ENCODE measurements around the gene MITF. TPM values are rescaled to one million over a fixed set of nuclear protein-coding genes. Genes with fewer than 3 reads are reported as not detected.
A peak's percentile ranks its signal among the peaks of the same experiment; 100 is the strongest.
"Not testable (repeated sequence)": the region's sequence is repeated elsewhere in the genome, so short reads cannot be mapped to it uniquely, and the experiment has no call there.

MITF gene
- total RNA-seq, 1 experiment from 2014 or later: 116 TPM

DNA sequence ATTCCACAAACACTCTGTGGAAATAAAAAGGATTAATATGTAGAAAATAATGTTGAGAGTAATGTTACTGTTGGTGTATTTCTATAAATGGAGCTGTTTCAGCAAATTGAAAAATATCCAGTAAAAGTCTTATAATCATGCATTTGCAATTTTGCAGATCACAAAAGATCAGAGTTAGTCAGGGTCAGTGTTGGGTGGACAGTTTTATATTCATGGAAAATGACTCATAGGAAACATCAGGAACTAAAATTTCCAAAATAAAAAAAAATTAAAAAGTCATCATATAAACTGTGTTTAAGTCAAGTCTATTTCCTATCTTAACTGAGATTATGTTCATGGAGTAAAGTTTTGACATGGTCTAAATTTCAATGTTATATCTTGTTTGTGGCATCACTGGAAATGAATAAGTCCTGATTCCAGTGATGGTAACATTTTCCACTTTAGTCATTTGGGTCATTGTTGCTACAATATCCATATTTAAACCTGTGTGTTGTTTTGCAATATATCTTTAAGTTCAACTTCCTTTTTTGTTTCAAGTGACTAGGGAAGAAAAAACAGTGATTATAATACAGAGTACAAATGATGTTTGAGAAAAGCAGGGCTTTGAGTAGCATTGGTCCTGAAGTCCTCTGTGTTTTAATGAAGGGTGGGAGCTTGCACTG is 37.8 kb downstream of the MITF start:
- in situ Hi-C loops (cut with HindIII; ENCODE audit: low sequenced_read_pairs): no loop called here
- no peak for DNase-seq (ENCODE audit: low spot score)

DNA sequence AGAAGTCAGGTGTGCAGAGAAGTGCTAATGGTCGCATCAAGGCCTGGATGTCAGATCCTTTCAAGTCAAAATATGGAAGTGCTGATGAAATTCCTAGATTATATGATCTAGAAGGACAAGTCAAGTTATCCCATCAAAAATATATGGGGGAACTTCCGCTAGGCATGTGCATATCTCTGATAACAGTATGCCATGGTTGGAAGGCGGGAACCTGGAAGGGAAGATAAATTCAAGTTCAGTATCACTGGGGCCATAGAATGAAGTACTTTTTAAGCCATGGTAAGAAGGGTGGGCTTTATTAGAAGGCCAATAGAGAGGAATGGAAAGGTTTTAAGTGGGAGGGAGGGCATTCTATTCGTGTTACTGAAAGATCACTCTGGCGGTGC is 38.3 kb downstream of the MITF start:
- in situ Hi-C loops (cut with HindIII; ENCODE audit: low sequenced_read_pairs): no loop called here

DNA sequence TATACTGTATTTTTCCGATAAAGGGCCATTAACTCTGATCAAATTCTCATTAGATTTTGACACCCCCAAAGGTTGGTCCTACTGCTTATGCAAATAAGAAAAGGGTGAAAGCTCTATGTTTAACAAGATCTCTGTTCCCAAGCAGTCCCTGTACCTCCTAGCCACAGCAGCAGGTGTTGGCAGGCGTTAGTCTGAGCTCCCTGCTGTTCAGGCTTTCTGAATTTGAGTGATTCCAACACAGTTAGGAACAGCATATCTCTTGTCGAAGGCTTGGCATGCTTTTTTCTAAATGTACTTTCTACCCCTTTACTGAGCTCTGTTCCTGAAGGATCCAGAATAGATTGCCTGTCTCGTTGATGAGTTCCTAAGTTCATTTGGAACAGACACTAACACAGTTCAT is 42.3 kb downstream of the MITF start:
- in situ Hi-C loops (cut with HindIII; ENCODE audit: low sequenced_read_pairs): no loop called here

More for the DNA sequence above, 38.3 kb downstream of the MITF start:
- no peak for DNase-seq (ENCODE audit: low spot score)

DNA sequence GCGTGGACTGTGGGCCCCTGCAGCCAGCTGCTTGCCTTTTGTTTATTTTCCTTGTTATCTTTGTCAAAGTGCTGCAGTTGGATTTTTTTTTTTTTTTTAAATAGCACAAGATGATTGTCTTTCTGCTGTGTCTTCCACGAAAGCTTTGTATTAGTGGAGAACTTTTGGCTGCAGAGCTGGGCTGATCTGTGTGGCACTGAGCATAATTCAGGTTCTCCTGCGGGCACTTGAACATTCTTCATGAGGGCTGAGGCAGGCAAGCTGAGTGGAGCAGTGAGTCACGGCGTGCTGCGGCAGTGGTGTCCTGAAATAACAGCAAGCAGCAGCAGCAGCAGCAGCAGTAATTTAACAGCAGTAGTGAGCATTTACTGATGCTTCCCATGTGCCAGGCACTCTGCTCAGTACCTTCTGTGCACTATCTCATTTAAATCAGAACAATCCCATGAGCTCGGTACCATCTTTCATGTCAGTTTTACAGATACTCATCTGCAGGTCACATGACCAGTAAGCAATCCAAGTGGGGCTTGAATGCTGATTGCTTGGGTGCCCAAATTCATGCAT is 45.8 kb downstream of the MITF start:
- in situ Hi-C loops (cut with HindIII; ENCODE audit: low sequenced_read_pairs): no loop called here
- no peak for DNase-seq (ENCODE audit: low spot score)

More for the DNA sequence above, 42.3 kb downstream of the MITF start:
- no peak for DNase-seq (ENCODE audit: low spot score)

DNA sequence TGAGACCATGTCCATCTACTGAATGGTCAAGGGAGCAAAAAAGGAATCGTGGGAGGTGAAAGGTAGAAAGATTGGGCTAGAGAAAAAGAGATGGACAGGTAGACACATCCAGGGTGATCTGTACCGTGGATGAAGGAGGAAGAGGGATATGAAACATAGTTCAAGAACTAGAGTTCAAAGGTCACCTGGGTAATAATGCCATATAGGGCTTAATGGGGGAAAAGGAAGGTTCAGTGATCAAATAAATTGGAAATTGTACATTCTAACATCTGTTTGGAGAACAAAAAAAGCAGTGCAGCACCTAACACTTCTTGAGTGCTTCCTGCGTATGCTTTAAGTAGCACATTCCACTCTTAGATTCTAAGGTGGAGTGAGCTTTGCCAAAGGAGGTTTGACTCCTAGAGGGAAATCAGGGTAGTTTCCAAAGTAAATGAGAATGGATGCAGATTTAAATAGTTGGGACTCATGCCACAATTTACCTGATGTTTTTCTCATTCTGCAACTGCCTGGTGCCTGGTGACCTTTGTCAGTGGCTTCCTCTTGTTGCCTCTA is 46.6 kb downstream of the MITF start:
- DNase-seq (ENCODE audit: low spot score): no peak
- in situ Hi-C loops (cut with HindIII; ENCODE audit: low sequenced_read_pairs): no loop called here

DNA sequence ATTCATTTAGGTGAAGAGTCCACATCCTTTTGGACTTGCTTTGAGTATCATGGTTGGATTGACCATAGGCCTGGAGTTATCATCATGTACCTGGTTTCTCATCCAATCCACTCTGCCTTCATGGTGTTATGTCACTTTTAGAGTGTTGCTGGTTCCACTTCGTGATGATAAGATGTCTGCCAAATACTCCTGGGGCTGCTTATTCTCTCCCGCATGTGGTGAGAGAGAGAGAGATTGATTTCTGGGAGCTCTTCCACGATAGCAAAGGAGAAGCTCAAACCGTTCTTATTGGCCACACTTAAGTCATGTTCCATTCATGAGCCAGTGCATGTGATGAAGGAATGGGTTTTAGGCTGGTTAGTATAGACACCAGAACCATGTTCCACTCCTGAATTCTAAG is 47.6 kb downstream of the MITF start:
- no peak for DNase-seq (ENCODE audit: low spot score)
- in situ Hi-C loops (cut with HindIII; ENCODE audit: low sequenced_read_pairs): no loop called here

DNA sequence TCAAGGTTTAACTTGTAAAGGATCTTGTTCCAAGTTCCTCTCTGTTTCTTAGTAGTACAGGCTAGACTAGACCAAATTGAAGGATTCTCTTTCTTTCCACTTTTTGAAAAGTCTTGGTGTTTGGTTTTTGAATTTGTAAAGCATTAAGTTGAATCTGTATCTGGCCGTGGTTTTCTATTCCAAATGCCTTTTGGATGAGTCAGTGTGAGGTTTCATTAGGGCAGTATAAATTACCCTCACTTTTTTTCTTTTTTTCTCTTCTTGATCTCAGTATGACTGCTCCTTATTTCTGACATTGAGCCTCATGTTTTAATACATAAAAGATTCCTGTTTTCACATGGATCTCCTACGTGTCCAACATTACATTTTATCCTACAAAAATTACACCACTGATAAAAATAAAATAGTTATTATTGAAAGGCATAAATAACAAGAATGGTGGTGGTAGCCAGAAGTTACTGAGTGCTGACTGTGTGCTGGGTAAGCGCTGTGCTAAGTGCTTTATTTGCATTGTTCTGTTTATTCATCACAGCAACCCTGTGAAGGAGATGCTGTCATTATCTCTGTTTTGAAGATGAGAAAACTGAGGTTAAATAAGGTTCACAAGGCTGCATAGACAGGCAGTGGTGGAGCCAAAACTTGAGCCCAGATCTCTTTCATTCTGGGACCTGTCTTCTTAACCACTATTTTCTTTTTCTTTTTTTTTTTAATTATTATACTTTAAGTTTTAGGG is 48.3 kb downstream of the MITF start:
- in situ Hi-C loops (cut with HindIII; ENCODE audit: low sequenced_read_pairs): no loop called here
- no peak for DNase-seq (ENCODE audit: low spot score)

DNA sequence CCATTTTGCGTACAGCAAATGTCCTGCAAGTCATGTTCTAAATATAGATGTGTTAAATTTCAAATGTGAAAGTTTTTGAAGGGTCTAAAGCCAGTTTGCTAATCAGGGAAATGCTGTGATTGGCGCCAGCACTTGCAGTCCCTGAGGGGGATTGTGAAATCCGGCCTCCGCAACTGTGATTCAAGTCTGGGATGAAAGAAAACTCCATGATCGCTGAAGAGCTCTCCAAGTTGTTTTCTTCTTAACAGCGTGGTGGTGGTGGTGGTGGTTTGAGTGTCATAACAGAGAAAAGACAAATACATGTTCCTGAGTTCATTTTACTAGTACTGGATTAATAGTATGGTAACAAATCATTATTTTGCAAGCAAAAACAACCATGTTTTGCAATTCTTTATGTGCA is 51.8 kb downstream of the MITF start:
- DNase-seq (ENCODE audit: low spot score): peak; percentile 20
- in situ Hi-C loops (cut with HindIII; ENCODE audit: low sequenced_read_pairs): no loop called here

DNA sequence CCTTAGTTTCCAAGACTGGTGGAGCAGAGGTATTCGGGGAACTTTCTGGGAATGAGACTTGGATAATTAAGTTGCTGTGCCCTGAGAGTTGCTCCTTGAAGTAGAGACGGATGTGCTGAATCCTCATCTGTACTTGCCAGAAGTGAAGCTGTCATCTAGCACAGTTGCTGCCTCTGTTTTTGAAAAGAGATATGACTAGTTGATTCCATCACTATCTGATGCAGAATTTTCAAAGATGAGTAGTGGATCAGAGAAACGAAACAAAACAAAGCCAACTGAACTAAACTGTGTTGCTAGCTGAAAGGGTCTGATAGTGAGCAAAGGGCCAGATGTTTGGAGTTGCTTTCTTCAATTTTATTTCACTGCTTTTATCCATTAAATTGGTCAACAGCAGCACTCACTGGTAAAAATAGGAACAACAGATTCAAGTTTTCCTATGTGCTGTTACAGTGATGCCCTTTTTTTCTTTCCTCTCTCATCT is 52.7 kb downstream of the MITF start:
- in situ Hi-C loops (cut with HindIII; ENCODE audit: low sequenced_read_pairs): no loop called here
- peak; percentile 37 for DNase-seq (ENCODE audit: low spot score)

DNA sequence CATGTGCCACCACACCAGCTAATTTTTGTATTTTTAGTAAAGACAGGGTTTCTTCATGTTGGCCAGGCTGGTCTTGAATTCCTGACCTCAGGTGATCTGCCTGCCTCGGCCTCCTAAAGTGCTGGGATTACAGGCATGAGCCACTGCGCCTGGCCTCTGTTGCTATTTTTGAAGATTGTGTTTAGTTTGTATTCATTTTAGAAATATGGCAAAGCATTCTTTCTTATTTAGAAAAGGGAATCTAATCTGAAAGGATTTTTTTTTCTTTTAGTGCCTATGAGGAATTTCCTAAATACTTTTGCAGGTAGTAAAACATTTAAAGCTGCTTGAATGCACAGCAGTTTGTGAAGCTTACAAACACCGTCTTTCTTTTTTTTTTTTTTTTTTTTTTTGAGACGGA is 56.9 kb downstream of the MITF start:
- DNase-seq (ENCODE audit: low spot score); in situ Hi-C loops (cut with HindIII; ENCODE audit: low sequenced_read_pairs): not testable (repeated sequence)

DNA sequence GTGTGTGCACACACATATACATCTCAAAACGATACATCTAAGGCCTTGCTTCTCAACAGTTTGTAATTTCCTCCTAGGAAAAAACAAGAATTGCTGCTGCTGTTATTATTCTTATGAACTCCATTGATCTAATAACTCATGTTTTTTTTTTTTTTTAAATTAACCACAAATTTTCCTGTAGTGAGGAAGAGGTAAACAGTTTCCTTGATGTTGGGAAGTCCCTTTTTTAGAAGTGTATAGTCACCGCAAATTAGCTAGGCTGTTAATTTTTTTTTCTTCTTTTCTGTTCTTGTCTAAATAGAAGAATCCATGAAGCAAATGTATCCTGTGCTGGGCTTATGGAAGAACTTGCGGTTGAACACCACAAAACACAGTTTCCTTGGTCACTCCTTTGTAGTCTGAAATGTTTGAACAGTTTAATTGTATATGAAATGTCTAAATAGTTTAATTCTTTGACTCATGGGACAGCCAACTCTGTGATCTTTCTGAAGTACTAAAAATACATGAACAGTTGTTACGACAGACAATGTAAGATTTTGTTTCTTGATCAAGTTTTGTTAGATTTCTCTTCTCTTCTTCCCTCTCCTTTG is 64.5 kb downstream of the MITF start:
- in situ Hi-C loops (cut with HindIII; ENCODE audit: low sequenced_read_pairs): no loop called here

DNA sequence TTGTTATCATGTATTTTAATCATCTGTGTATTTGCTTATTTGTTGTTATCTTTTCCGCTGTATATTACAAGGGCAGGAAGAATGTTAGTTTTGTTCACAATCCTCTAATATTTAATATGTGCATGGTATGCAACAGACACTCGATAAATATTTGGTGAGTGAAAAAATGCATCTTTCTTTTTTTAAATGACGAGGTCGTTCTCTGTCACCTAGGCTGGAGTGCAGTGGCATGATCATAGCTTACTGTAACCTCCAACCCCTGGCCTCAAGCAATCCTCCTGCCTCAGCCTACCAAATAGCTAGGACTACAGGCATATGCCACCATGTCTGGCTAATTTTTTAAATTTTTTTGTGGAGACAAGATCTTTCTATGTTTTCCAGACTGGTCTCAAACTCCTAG is 66.2 kb downstream of the MITF start:
- in situ Hi-C loops (cut with HindIII; ENCODE audit: low sequenced_read_pairs): no loop called here
- DNase-seq (ENCODE audit: low spot score): no peak

More for the DNA sequence above, 64.5 kb downstream of the MITF start:
- DNase-seq (ENCODE audit: low spot score): no peak

DNA sequence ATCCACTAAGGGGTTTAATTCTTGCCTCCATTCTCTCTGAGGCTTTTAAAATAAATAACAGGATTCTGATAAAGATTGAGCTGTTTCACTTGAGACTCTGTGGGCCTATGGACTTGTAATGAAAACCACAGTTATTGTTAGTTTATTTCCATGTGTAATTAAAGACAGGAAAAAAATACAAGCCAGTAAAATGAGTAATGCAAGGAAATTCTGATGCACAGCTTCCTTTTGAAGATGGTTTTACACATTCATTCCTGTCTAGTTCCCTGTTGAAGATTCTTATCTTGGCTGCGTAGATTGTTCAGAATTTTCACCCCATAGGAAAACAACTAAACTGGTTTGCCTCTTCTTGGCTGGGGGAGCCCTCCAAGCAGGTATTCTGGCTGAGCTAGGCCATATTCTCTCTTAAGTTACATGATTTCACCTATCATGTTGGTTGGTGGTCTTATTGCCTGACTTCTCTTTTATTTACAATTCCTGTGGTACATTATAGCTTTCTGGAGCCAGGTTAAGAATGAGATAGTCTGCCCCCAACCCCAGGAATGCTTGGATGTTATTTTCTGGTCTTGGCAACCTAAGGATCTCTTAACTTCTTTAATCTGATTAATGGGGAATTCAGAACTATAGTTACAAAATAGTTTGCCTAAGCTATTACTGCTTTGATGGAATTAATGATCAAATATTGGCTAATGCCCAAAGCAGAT is 67.6 kb downstream of the MITF start:
- in situ Hi-C loops (cut with HindIII; ENCODE audit: low sequenced_read_pairs): no loop called here
- DNase-seq (ENCODE audit: low spot score): no peak

DNA sequence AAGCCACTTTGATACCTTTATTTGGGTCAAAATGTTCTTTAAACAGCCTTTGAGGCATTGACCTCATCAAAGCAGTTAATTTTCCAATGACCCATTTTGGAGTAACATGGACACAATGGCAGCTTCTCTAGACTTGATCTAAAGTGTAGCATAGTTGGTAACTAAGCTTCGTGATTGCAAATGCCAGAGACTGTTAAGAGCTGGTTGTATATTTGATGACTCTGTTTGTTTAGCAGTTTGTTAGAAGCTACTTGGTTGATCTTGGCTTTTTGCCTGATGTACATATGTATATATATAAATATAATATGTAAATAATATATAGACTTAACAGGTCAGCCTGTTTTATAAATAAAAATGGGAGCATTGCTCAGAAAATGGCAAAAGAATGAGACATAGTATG is 68.4 kb downstream of the MITF start:
- in situ Hi-C loops (cut with HindIII; ENCODE audit: low sequenced_read_pairs): no loop called here
- DNase-seq (ENCODE audit: low spot score): no peak

DNA sequence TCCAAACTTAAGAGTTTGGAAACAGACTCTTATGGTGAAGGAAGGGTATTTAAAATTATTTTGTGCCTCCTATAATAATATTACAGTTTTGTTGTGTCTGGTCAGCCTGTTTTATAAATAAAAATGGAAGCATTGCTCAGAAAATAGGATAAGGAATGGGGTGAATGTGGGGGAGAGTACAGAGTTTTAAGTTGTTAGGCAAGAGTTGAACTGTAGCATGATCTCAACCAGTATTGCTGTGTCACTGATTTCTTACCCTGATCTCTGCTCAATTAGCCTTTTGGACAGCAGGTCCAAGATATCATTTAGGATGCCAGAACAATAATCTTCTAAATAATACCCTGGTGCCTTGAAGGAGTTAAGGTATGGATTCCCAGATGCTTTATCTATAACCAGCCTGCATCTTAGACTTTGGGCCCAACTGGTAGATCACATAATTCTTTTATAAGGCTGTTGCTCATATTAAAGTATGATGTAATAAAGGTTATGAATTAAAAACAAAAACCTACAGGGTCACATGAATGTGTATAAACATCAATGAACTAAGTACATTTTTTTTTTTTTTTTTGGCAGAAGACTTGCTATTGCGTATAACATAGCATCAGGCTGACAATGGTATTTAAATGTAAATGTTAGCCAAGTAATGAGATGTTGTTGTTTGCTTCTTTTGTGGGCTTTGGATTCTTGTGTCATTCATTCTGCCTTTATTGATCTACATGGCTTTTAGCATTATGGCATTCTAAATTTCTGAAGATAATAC is 70.0 kb downstream of the MITF start:
- no peak for DNase-seq (ENCODE audit: low spot score)
- in situ Hi-C loops (cut with HindIII; ENCODE audit: low sequenced_read_pairs): no loop called here

DNA sequence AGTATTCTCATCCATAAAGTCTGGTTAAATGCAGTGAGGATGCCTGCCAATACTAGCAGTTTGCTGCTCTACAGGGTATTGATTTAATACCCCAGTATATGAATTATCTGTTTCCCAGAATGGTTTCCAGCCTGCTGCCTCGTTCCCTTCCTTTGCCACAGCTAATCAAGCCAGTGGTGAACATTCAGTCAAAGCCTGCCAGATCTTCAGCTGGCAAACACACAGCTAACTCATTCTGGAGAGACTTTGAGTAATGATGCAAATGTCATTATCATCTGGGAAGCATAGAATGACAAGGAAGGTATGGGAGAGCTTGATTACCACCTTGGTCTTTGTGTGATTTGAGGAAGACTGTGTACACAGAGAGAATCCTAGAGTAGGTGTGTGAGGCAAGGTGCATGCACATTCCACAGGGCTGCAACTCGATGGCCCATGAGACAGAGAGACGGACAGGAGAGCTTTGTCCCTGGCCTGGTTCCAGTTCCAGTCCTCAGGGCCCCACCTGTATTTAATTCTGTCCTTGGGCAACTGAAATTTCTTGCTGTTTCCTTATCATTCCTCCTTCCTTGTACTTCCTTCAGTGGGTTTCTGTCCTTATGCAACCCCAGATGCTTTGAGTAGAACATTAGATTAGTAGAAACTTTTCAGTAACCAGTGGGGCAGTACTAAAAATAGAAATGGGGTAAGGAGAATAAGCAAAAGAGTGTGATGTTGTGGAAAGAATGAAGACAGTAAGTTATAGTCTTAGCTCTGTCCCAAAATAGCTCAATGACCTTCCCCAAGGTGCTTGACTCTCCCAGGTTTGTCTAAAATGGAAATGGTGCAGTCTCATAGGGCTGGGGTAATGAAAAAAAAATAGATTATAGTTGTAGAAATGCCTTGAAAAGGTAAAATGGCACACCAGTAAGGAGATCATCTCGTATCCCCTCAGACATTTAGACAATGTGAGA is 72.5 kb downstream of the MITF start:
- in situ Hi-C loops (cut with HindIII; ENCODE audit: low sequenced_read_pairs): no loop called here

DNA sequence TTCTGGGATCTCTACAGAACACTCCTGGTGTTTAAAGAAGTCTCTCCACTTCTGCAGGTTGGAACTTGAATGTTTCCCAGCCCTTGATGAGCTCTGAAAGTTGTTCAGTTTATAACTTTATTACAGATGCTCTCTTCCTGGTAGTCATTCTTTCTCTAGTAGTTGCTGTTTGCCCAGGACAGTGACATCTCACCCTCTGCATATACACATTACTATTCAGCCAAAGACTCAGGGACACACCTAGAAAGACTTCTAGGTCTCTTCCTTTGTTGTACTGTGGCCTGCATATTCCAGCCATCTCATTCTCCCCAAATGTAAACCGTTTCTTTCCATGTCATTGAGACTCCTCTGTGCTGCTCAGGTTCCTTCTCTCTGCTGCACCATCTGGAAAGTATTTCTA is 76.7 kb downstream of the MITF start:
- in situ Hi-C loops (cut with HindIII; ENCODE audit: low sequenced_read_pairs): no loop called here
- DNase-seq (ENCODE audit: low spot score): no peak

More for the DNA sequence above, 72.5 kb downstream of the MITF start:
- no peak for DNase-seq (ENCODE audit: low spot score)

DNA sequence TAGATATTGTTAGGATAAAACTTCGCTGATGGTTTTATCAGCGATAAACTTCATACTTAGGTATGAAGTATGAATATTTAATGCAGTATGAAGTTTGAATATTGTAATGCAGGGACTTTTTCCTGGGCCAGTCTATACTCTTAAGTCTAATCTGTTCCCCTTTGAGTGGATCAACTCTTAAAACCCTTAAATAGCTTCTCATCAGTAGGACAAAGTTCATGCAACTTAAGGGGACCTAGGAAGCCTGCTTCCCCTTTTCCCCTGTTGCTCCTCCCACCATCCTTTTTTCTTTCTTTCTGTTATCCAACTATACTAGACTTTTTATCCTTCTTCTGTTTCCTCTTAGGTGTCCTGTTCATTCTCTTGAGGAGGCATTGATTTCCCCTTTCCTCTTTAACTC is 78.7 kb downstream of the MITF start:
- in situ Hi-C loops (cut with HindIII; ENCODE audit: low sequenced_read_pairs): no loop called here
- DNase-seq (ENCODE audit: low spot score): no peak

All from G401 (cell line).